ELF-1 (cell line): Measurements from ENCODE around the gene RSU1.
A peak's percentile ranks its signal among the peaks of the same experiment; 100 is the strongest.

ENCODE experiments used
- DNase-seq: peaks from one replicate; pipeline ENCODE4 v3.0.0-alpha.2; 2016; ENCODE audit warnings: low read depth, low spot score

Gene RSU1

DNA sequence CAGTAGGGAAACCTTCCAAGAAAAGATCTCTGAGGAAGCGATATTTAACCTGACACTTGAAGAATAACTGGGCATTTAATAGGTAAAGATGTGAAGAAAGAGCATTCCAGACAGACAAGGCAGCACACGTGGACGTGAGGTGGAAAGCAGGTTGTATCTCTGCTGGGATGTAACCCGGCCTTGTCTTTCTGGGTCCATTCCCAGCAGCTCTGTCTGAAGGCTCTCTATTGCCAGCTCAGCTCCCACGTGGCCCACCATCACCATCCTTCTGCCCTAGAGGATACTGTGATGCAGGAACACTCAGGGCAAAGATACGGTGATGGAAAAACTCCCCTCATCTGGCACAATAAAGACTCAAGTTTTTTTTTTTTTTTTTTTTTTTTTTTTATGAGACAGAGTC, 137.7 kb downstream of the RSU1 start:
- DNase-seq, result no peak

DNA sequence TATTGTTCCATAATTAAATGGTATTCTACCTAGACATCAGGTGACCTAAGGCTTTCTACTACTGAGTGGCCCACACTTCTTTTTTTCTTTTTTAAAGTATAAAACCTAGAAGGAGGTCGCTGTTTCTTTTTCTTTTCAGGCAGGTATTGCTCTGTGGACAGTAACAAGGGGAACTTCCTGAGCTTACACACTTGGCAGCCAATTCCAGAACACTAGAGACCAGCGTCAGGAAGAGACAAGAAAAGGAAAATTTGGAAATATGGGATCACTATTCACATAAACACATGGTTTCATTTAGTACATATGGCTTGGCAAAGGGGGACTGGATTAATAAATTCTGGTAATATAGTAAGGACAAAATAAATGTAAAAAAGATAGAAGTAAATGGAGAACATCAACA, 141.9 kb downstream of the RSU1 start:
- DNase-seq, result no peak

DNA sequence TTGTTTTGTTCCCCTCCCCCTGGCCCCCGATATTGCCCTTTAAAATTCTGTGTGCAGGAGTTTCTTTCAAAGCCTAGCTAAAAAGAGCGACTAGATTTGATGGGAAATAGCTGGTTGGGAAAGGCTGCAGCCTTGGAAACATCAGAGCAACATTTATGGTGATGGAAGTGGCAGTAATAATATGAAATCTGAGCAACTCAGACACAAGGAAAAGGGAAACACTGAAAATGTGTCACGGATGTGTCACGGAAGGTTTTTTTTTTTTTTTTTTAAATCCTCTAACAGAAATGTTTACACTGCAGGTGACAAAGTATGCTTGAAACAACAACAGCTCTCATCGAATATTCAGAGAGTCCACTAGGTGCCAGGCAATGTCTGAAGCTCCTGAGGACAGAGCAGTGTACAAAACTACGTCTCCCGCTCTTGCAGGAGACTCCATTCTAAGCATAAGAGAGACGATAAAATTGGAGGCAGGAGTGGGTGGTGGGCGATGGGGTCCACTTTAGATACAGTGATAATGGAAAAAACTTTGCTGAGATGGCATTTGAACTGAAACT, 143.0 kb downstream of the RSU1 start:
- no peak for DNase-seq

DNA sequence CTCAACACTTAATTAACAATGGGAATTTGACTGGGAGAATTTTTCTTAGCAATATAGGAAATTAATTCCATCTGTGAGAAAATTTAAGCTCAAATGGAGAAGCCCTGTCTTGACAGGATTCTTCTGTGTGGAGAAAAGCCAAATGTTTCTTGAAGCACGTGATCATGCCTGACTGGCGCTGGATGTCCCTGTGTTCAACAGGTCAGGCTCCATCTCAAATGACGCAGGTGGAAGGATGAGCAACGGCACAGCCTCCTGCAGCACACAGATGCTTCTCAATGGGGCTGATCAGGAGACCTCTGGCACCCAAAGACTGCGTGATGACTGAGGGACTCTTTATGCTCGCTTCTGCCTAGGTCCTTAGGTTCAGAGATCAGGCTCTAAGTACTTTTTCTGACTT, 143.8 kb downstream of the RSU1 start:
- DNase-seq, result no peak

DNA sequence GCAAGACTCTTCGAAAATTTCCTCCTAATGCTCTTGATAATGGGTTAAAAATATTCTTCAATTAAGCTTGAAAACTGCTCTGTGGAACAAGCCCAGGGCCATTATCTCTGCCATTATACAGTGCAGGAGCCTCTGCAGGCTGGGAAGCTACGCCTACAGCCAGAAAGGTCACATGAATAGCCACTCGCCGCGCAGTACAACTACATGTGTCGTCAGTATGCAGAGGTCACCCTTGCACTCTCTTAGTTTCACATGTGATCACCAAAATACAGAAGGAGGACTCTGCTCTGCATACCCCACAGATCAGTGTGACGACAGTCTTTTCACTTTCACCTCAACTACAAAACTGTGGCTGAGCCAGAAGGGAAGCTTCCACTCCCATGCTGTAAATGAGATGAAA, 153.8 kb downstream of the RSU1 start:
- no peak for DNase-seq

DNA sequence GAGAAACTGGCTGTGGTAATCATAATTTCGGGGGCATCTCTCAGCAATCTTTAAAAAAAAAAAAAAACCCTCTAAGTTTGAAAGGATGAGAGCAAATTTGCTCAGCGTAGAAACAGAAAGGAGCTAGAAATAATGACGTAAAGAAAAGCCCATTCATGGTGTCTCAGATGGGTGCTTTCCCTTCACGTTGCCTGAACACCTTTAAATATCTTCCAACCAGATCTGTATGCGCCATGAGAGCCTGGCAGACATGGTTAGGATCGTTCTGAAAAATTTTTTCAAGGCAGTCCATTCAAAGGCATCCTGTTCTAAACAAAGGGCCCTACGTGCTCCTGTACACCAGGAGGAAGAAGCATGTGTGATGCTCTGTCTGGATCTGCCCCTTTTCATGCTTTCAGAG, 154.3 kb downstream of the RSU1 start:
- DNase-seq, result no peak

DNA sequence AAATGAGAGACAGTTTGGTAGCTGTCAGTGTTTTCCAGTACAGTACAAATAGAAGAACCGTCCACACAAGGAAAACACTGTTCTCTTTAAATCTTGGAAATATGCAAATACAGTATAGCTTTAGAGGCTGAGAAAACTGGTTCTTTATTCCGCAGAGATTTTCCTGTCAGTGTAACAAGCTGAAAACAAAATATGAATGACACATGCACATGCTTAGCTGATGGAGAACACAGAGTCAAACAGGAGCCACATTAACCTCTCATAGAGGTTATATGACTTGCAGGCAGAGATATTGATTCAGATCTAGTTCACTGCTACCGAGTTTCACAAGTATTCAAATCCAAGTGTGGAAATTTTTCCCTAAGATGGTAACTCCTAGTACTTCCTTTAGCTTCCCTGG, 160.3 kb downstream of the RSU1 start:
- DNase-seq, result no peak

DNA sequence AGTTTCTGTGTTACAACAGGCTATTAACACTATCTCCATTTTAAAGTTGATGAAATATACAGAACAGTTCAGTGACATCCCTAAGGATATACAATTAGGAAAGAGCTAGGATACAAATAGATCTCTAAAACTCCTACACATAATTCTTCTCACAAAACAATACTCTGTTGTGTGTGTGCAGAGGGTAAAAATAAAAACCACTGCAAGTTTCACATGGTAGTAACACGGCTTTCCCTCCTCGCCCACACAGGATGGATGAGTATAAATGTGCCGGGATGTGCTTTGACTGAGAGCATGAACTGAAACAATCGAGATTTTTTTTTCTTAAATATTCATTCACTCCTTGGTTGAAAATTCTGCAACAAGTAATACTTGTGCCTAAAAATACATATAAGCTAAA, 164.0 kb downstream of the RSU1 start:
- DNase-seq, result no peak

DNA sequence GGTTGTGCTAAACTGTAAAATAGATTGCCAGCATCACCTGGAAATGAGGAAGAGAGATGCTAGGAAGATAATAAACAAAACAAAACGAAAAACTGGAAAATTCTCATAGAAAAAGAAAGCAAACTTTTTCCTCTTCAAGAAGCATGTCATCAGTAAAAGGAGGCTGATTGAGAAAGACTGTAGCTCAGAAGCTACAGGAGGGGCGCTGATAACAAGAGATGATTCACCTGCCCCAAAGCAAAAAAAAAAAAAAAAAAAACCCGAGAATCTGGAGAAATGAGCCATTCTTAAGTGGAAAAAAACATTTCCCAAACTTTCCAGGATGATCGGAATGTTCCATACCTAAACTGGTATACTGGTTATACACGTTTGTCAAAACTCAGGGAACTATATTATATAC, 165.1 kb downstream of the RSU1 start:
- no peak for DNase-seq

DNA sequence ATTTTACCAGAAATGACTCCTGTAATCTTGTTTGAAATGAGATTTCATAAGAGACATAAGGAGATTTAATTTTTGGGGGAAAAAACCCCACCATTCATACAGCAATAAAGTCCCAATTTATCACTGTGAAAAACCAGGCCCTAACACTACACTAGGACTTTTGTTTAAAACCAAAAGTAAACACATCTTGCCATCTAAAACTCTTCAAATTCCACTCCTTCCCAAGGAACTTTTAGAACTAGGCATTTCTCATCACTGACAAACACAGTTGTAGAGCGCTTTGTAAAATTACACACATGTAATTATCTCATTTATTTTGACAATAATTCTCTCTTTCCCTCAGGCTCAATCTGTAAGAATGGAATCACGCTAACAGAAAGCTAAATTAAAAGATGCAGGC, 167.5 kb downstream of the RSU1 start:
- no peak for DNase-seq

DNA sequence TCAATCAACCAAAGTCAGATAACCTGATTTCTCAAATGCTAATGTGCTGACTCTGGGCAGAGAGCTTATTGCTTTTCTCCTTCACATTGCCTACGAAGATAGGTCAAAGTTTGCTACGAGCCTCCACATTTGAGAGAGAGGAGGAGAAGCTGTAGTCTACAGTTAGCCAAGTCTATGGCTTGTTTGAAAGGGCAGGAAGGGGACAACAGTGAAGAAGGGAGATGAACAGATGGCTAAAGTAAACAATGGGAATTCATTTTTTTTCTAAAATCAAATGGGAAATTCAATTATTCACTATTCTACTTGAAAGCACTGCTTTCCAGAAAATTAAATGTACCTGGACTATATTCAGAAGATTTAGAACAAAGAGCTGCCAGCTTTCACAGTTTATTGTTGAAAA, 168.9 kb downstream of the RSU1 start:
- DNase-seq, result no peak

DNA sequence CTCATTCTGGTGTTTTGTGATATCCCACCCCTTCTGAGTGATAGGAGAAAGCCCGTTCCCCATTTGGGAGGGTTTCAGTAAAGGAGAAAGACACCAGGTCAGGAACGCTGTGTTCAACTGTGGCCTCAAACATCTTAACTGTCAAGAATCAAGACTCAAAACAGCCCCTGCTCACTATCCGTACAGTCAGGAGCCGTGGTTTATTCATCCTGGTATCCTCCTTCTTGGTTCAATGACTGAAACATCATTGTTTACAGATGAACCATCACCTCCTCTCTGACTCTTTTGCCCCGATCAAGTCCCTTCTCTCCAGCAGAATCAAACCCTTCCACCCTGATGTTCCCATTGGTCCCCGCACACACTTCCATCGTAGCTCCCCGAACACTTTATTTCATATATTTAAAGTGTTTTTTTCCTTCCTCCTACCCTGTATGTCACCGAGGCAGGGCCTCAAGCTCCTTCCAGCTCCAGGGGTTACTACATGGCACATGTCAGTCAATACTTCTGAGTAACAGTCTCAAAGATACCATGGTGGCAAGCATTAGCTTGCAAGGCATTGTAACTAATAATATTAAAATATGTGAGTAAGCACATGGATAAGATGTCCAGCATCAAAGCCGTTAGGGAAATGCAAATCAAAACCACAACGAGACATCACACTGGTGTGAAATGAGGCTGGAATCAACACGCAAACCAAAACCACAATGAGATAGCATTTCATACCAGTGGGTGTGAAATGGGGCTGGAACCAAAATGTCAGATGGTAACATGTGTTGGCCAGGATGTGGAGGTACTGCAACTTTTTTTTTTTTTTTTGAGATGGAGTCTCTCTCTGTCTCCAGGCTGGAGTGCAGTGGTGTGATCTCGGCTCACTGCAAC, 170.8 kb downstream of the RSU1 start:
- DNase-seq, result no peak

DNA sequence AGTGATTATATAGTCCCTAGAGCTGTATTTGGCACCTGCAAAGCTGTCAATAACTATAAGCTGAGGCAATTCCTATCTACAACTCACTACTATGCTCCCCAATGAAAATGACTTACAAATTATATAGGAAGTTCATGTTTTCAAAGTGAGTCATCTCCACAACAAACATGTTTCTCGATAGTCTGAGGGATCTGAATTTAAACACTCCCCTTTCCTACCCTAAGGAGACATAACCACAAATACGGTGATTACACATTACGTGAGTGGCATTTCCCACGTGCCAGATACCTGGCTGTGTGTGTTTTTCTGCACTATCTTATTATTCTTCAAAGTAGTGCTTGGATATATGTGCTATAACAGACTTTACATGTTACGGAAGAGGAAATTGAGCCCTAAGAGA, 173.1 kb downstream of the RSU1 start:
- DNase-seq, result no peak

DNA sequence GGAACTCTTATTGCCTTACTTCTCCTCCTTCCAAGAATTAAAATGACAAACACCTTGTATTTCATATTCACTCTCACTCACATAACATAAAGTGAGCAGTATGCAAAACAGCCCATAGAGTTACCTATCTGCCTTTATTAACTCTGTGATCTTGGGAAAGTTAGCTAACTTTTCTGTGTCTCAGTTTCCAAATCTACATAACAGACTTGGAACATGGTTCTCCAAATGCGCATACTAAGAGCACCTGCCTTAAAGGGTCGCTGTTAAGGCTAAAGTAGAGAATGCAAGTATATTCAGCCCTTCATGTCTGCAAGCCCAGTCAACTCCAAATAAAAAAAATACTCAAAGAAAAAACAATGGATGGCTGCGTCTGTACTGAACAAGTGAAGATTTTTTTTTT, 173.7 kb downstream of the RSU1 start:
- no peak for DNase-seq

DNA sequence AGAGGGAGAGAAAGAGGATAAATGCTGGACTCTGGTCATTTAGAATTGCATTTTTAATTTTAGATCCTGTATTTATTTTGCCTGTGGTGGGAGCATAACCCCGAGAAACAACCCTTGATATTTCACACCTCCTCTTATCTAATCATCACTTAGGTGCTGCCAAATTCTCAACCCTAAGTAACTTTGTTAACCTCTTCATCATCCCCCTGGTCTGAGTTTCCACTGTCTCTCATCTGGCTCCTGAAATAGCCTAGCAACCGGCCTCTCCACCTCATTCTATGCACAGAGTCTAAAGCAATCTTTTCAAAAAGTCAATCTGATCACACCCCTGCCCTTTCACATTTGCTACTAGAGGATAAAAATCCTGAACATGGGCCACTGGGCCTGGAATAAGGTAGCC, 177.1 kb downstream of the RSU1 start:
- no peak for DNase-seq

DNA sequence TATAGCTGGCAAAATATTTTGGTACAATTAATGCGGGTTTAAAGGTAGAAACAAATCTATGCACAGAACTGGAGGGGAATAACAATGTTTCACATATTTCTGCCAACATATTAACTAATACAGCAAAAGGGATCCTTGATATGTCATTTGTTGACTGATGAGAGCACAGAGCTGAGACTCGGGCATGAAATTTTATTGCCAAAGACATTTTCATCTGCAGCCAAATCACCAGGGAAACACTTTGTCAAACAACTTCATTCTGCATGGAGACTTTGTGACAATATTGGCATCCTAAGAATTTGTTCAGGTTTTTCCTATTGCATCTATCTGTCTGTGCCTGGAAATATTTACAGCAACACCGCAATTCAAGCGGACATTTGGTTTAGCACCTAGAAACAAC, 177.8 kb downstream of the RSU1 start:
- DNase-seq, result no peak

DNA sequence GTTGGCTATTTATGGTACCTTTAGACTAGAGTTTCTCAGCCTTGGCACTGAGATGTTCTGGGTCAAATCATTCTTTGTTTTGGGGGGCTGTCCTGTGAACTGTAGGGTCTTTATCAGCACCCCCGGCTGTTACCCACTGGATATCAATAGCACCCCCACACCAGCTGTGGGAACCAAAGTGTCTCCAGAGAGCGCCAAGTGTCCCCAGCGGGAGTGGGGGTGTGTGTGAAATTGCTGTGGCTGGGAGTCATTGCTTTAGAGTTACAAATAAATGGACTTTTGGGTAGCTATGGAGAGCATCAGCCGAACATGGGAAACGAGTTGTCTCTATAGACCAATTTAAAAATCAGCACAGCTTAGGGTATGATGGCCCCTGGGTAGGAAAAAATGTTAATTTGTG, 184.2 kb downstream of the RSU1 start:
- no peak for DNase-seq

DNA sequence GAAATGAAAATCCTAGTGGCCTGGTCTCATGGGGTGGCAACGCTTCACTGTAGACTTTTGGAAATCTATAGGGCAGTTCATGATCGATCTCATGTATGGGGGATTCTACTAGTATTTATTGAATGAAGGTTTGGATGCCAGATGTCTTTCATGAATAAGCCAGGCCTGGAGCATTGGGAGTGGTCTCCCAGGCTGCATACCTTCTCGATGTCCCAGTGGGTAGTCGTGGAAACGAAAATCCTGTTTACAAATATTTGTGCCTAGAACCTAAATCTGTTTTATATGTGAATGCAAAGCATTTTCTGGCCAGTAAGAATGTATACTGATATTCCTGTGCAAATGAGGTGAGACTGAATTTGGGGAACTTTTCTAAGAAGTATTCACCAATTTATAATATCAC, 190.5 kb downstream of the RSU1 start:
- DNase-seq, result peak; percentile 9

DNA sequence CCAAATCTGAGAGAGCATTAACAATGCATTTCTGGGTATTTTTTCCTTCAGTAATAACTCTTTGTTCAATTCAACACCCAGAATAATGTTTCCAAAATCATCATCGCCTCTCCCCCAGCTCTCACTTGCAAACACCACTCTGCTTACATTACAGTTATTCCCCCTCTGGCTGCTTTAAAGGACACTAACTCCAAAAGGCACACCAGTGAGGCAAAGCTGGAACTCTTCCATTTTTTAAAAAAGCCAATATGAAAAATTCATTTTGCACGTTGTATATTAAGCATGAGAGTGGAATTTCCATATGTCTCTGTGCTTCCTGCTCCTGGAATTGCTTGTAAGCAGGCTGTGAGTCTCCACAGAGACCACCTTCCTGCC, 204.3 kb downstream of the RSU1 start:
- DNase-seq, result no peak

DNA sequence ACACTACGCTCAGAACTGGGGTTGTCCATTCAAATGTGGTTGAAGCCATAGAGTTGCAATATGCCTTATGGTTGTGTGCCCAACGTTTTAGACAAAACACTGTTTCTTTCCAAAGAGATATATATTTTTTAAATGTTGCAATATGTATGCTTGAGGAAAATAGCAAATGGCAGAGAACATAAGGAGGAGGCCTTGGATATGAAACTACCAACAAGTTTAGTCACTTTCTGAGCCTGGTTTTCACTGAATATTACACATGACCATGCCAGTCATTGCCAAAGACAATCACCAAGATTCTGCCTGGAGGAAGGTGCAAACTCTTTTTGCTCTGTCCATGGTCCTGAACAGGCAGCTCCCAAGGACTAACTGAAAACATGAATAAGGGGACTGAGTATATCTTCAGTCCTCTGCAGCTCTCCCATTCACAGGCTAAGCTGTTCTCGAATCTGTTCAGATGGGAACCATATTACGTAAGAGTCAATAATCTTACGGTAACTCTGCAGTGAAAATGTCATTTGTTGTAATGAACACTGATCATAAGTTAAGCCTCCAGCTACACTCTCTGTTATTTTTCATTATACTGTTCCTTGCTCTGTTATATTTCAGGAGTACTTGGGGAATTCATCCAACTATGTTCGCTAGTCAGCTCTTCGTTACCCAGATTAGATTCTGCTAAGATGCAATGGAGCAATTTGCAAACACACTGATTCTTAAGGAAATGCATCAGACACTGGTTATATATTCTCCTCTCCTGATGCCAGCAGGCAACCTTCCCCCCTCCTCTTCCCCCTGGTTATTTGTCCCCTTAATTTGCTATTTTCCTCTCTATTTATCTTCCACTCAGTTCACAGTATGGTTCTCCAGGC, 204.9 kb downstream of the RSU1 start:
- DNase-seq, result peak; percentile 49

DNA sequence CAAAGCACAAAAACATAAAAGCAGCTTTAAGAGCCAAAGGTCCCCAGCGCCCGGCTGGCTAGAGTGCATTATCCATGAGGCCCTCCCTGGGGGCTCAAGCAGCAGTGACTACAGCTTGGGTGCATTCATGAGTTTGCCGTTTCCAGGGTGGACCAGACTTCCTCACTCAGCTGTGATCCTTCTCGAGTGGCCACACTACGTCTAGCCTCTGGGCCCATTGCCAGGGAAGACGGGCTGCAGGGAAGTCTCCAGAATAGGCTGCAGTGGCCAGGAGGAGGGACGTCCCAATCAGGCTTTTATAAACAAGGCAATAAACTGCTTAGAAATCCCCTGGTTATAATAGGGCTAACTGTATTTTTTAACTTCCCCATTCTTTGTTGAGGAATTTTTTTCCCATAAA, 206.2 kb downstream of the RSU1 start:
- no peak for DNase-seq

DNA sequence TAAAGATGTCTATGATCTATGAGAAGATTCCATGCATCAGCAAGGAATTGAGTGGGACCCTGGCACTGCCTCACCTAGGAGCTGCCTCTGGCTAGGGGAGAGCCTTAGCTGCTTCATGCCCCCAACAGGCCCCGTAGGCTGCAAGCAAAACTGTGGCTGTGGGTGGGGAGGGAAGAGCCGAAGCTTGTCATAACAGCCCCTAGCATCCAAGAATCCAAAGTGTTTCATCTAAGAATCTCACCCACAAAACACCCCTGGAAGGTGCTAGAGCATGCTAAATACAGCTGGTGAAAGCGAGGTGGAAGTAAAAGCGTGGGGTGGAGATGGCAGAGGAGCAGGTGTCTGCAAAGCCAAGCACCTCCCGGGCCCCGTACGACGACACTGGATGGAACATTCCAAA, 208.0 kb downstream of the RSU1 start:
- no peak for DNase-seq

DNA sequence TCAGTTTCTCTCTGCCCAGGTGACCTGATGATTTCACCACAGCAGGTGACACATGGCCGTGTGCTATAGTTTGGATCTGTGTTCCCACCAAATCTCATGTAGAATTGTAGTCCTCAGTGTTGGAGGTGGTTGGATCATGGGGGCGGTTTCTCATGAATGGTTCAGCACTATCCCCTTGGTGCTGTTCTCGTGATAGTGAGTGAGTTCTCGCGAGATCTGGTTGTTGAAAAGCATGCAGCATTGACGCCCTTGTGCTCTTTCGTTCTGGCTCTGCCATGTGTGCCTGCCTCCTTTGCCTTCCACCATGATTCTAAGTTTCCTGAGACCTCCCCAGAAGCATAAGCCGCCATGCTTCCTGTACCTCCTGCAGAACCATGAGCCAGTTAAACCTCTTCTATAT, 210.3 kb downstream of the RSU1 start:
- DNase-seq, result no peak
